Caco-2 (cell line): ENCODE data around the gene SVIL. TPM values are rescaled to one million over a fixed set of nuclear protein-coding genes. Genes with fewer than 3 reads are reported as not detected.

Experiments used
- BruUV-seq: library from RNA; stranded (reverse); fragments of 400-500 nt; replicated peaks from 2 replicates; lab custom pipeline; 2021; lab: Mats Ljungman, UMichigan
- CTCF ChIA-PET: fragments of 300-600 bp; sonication (Branson Sonifier 250); formaldehyde crosslinking; loops from one replicate; lab custom pipeline; 2022; ENCODE audit warnings: antibody characterized with exemption; lab: Charles Lee
- POLR2A ChIA-PET: fragments of 300-600 bp; sonication (Branson Sonifier 250); formaldehyde crosslinking; loops from one replicate; lab custom pipeline; 2022; ENCODE audit warnings: antibody characterized with exemption; lab: Charles Lee
- DNase-seq, 2 experiments: peaks; one replicate each; pipeline versions ENCODE4 v3.0.0 to v3.0.0-alpha.2; 2020 to 2022
- H3K27me3 ChIP-seq: replicated peaks from 2 replicates; pipeline ENCODE4 v1.6.0; 2011; ENCODE audit warnings: low read length; ENCODE audit not compliant: control insufficient read depth, insufficient read depth
- H3K36me3 ChIP-seq: 2 replicates; pipeline ENCODE4 v1.5.1; 2011; ENCODE audit warnings: low read length; ENCODE audit not compliant: control insufficient read depth, insufficient read depth
- H3K4me1 ChIP-seq: fragments of 250-450 bp; sonication (Bioruptor Pico); 2 replicates; pipeline ENCODE4 v1.5.1; 2020; ENCODE audit warnings: mild to moderate bottlenecking
- H3K4me3 ChIP-seq: 2 replicates; pipeline ENCODE4 v1.5.1; 2011; ENCODE audit warnings: low read depth, mild to moderate bottlenecking, control low read depth, low read length
- H3K9me3 ChIP-seq: fragments of 250-450 bp; sonication (Bioruptor Pico); 2 replicates; pipeline ENCODE4 v1.5.1; 2020; ENCODE audit warnings: mild to moderate bottlenecking, moderate library complexity
- H3K27ac Mint-ChIP-seq: one replicate; pipeline ENCODE4 v1.8.0; 2022; ENCODE audit warnings: mixed read lengths; ENCODE audit not compliant: unreplicated experiment
- H3K27me3 Mint-ChIP-seq: one replicate; pipeline ENCODE4 v1.8.0; 2022; ENCODE audit warnings: mixed read lengths; ENCODE audit not compliant: insufficient read depth, unreplicated experiment
- H3K36me3 Mint-ChIP-seq: one replicate; pipeline ENCODE4 v1.8.0; 2022; ENCODE audit warnings: mild to moderate bottlenecking, mixed read lengths; ENCODE audit not compliant: insufficient read depth, unreplicated experiment
- H3K4me1 Mint-ChIP-seq: one replicate; pipeline ENCODE4 v1.8.0; 2022; ENCODE audit warnings: low read depth, mixed read lengths; ENCODE audit not compliant: unreplicated experiment
- H3K4me3 Mint-ChIP-seq: one replicate; pipeline ENCODE4 v1.8.0; 2022; ENCODE audit warnings: mild to moderate bottlenecking, moderate library complexity, mixed read lengths; ENCODE audit not compliant: unreplicated experiment
- H3K9me3 Mint-ChIP-seq: one replicate; pipeline ENCODE4 v1.8.0; 2022; ENCODE audit warnings: mixed read lengths; ENCODE audit not compliant: unreplicated experiment
- CTCF ChIP-seq, 2 experiments: fragments of 200-600 bp in 1 of 2; IDR thresholded peaks; 1 replicate in 1 of 2; 2 replicates in 1 of 2; pipeline versions ENCODE4 v1.5.1 to v1.8.0; 2011 to 2022; ENCODE audit warnings: antibody characterized with exemption in 1 of 2, control low read depth in 1 of 2, inconsistent platforms in 1 of 2, low read depth in 1 of 2, low read length in 1 of 2, mild to moderate bottlenecking in 1 of 2, moderate library complexity in 1 of 2; ENCODE audit not compliant: insufficient read depth in 1 of 2, severe bottlenecking in 1 of 2, unreplicated experiment in 1 of 2
- intact Hi-C: fragments of 100-400 bp; cut with micrococcal nuclease; formaldehyde crosslinking; loops from one replicate; pipeline ENCODE4 v1.10.0; 2022; ENCODE audit not compliant: unreplicated experiment
- total RNA-seq: library from RNA; stranded (reverse); gene quantifications from 2 replicates; pipeline ENCODE4 v1.2.3, GENCODE V29; 2022

SVIL gene
- total RNA-seq, 1 experiment from 2014 or later: 54.4 TPM

- Histone ChIP-seq H3K4me1 (no peaks in the 10 kb centered on the region), H3K4me3 (no peak overlapping the region), H3K36me3 (no peaks in the 10 kb centered on the region; the same call in 1 of the 2 replicates), H3K27me3 (no peaks in the 10 kb centered on the region), H3K9me3 (no peaks in the 10 kb centered on the region)
- no TSS peak for BruUV-seq
- peaks cover 46% of the 10 kb centered on the region for H3K36me3 Mint-ChIP-seq
- POLR2A ChIA-PET: no interaction called here
- H3K27ac Mint-ChIP-seq: no peak overlapping the region
- no peaks in the 10 kb centered on the region for H3K4me1 Mint-ChIP-seq
- no peak for TF ChIP-seq CTCF (IDR thresholded peaks at IDR 0.05; ENCODE audit: insufficient read depth in 1 of 2, low read depth in 1 of 2, low read length in 1 of 2, severe bottlenecking in 1 of 2, unreplicated experiment in 1 of 2)
- H3K27me3 Mint-ChIP-seq: no peaks in the 10 kb centered on the region
- intact Hi-C loops: no loop called here
- CTCF ChIA-PET: no interaction called here
- DNase-seq: no peak
- no peak overlapping the region for H3K4me3 Mint-ChIP-seq
- no peaks in the 10 kb centered on the region for H3K9me3 Mint-ChIP-seq
These were observed 77.1 kb downstream of the SVIL start for GRCh38 chr10:29557665-29558064.

DNA sequence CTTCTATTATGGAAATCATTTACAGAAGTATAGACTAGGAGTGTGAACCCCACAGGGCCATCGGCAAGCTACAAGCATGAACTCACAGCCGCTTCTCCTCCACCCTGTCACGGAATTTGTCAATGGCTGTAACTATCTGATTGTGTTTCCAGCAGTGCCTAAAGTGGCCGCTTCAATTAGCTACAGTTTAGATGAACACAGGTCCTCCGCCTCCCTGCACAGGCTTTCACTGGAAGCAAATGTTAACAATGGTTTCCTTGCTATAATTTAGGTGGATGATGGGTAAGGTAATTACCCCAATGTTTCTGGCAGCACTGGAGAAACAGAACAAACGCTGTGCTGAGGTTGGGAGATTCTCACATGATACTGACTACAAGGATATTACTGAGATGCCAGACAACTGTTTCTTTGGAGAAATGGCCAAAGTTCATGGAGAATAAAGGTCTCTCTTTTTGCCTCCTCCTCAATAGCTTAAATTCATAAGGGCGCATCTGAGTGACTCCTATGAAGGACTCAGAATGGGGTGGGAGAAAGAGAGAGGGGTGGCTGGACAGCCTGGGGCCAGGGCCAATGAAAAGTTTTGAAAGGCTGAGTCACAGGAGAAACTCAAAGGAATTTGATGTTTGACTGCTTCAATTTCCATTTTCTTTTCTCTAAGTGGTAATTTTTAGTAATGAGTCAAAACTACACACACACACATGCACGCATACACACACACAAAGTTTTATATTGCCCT, 78.9 kb downstream of the SVIL start:
- Mint-ChIP-seq H3K9me3 (no peaks in the 10 kb centered on the region), H3K27me3 (no peaks in the 10 kb centered on the region), H3K4me1 (no peaks in the 10 kb centered on the region), H3K4me3 (no peak overlapping the region), H3K27ac (no peak overlapping the region), H3K36me3 (peaks cover 43% of the 10 kb centered on the region)
- intact Hi-C loops: no loop called here
- TF ChIP-seq CTCF (IDR thresholded peaks at IDR 0.05; ENCODE audit: insufficient read depth in 1 of 2, low read depth in 1 of 2, low read length in 1 of 2, severe bottlenecking in 1 of 2, unreplicated experiment in 1 of 2): no peak
- no peaks in the 10 kb centered on the region; the same call in 1 of the 2 replicates for H3K36me3 ChIP-seq
- H3K4me1 ChIP-seq: no peaks in the 10 kb centered on the region
- H3K9me3 ChIP-seq: no peaks in the 10 kb centered on the region
- ChIA-PET CTCF (interaction anchor here (1.4 kb wide), 1 partner anchor 35 kb away, joined by 3 read pairs; no protein-coding TSS in a partner anchor), POLR2A (no interaction called here)
- H3K27me3 ChIP-seq: no peaks in the 10 kb centered on the region
- no TSS peak for BruUV-seq
- no peak for DNase-seq
- H3K4me3 ChIP-seq: no peak overlapping the region

GRCh38 chr10:29555091-29555745, 79.6 kb downstream of the SVIL start:
- H3K27ac Mint-ChIP-seq: no peak overlapping the region
- no peaks in the 10 kb centered on the region for H3K4me1 Mint-ChIP-seq
- no peaks in the 10 kb centered on the region for H3K9me3 ChIP-seq
- ChIA-PET CTCF (interaction anchor here (1.4 to 1.9 kb wide), 2 partner anchors 20 to 36 kb away, joined by 3 to 9 read pairs; no protein-coding TSS in a partner anchor), POLR2A (no interaction called here)
- H3K27me3 Mint-ChIP-seq: no peaks in the 10 kb centered on the region
- BruUV-seq: no TSS peak
- H3K36me3 ChIP-seq: no peaks in the 10 kb centered on the region; the same call in 1 of the 2 replicates
- H3K4me3 ChIP-seq: no peak overlapping the region
- H3K4me1 ChIP-seq: no peaks in the 10 kb centered on the region
- no peak for DNase-seq
- H3K9me3 Mint-ChIP-seq: no peaks in the 10 kb centered on the region
- H3K27me3 ChIP-seq: no peaks in the 10 kb centered on the region
- intact Hi-C loops: no loop called here
- TF ChIP-seq CTCF (IDR thresholded peaks at IDR 0.05; ENCODE audit: insufficient read depth in 1 of 2, low read depth in 1 of 2, low read length in 1 of 2, severe bottlenecking in 1 of 2, unreplicated experiment in 1 of 2): no peak
- no peak overlapping the region for H3K4me3 Mint-ChIP-seq
- peaks cover 47% of the 10 kb centered on the region for H3K36me3 Mint-ChIP-seq
